ENCODE results near the gene DNAJC16. TPM values are rescaled to one million over a fixed set of nuclear protein-coding genes. Genes with fewer than 3 reads are reported as not detected.

The DNAJC16 gene
- total RNA-seq, 4 donors from 2014 or later = 10.2 to 18.7 (median 13.8) TPM

- no peaks in the 10 kb centered on the region for H3K4me1 ChIP-seq
- no peak for ATAC-seq
- no peaks in the 10 kb centered on the region for H3K27me3 ChIP-seq
- H3K9me3 ChIP-seq = no peaks in the 10 kb centered on the region
- H3K36me3 ChIP-seq = peaks cover 4 to 85% of the 10 kb centered on the region in 2 donors
- H3K4me3 ChIP-seq = no peak overlapping the region
- H3K27ac ChIP-seq = no peak overlapping the region
- WGBS, 2 donors (ENCODE audit: low coverage in 1 of 2) = 73 to 83% methylated on average over 3 to 5 of the region's 6 CpGs
- no peak for TF ChIP-seq EP300 (IDR thresholded peaks at IDR 0.05)
These were observed 23.9 kb downstream of the DNAJC16 start for GRCh38 chr1:15550573-15550972.

GRCh38 chr1:15557008-15557407, 30.4 kb downstream of the DNAJC16 start:
- H3K36me3 ChIP-seq = peaks cover 0 to 57% of the 10 kb centered on the region in 2 donors
- H3K27me3 ChIP-seq = no peaks in the 10 kb centered on the region
- H3K4me3 ChIP-seq = no peak overlapping the region
- 80 to 95% methylated on average over 2 of the region's 2 CpGs for whole genome bisulfite sequencing, 2 donors (ENCODE audit: low coverage in 1 of 2)
- TF ChIP-seq POLR2AphosphoS5 (IDR thresholded peaks at IDR 0.05) = no peak
- TF ChIP-seq CTCF (IDR thresholded peaks at IDR 0.05) = no peak
- no peak for TF ChIP-seq POLR2A (IDR thresholded peaks at IDR 0.05)
- no peak for TF ChIP-seq EP300 (IDR thresholded peaks at IDR 0.05)
- H3K9me3 ChIP-seq = no peaks in the 10 kb centered on the region
- ATAC-seq = no peak
- H3K4me1 ChIP-seq = no peaks in the 10 kb centered on the region
- H3K27ac ChIP-seq = no peak overlapping the region

GRCh38 chr1:15557594-15557993, 30.9 kb downstream of the DNAJC16 start:
- peaks cover 0 to 59% of the 10 kb centered on the region in 2 donors for H3K36me3 ChIP-seq
- no peaks in the 10 kb centered on the region for H3K9me3 ChIP-seq
- H3K27me3 ChIP-seq = no peaks in the 10 kb centered on the region
- no peak overlapping the region for H3K4me3 ChIP-seq
- H3K27ac ChIP-seq = no peak overlapping the region
- no peak for ATAC-seq
- TF ChIP-seq POLR2A (IDR thresholded peaks at IDR 0.05) = no peak
- no peak for TF ChIP-seq POLR2AphosphoS5 (IDR thresholded peaks at IDR 0.05)
- TF ChIP-seq EP300 (IDR thresholded peaks at IDR 0.05) = no peak
- TF ChIP-seq CTCF (IDR thresholded peaks at IDR 0.05) = no peak
- H3K4me1 ChIP-seq = no peaks in the 10 kb centered on the region
- 70 to 96% methylated on average over 1 to 2 of the region's 2 CpGs for WGBS, 2 donors (ENCODE audit: low coverage in 1 of 2)

- TF ChIP-seq CTCF (IDR thresholded peaks at IDR 0.05) (no peak), POLR2A (IDR thresholded peaks at IDR 0.05) (no peak), POLR2AphosphoS5 (IDR thresholded peaks at IDR 0.05) (no peak), EP300 (IDR thresholded peaks at IDR 0.05) (no peak)
- H3K36me3 ChIP-seq = peaks cover 0 to 65% of the 10 kb centered on the region in 2 donors
- H3K4me3 ChIP-seq = no peak overlapping the region
- H3K4me1 ChIP-seq = no peaks in the 10 kb centered on the region
- H3K27me3 ChIP-seq = no peaks in the 10 kb centered on the region
- WGBS, 2 donors (ENCODE audit: low coverage in 1 of 2) = 90% methylated on average over 3 to 4 of the region's 4 CpGs
- no peak overlapping the region for H3K27ac ChIP-seq
- no peaks in the 10 kb centered on the region for H3K9me3 ChIP-seq
- no peak for ATAC-seq
These were observed 31.9 kb downstream of the DNAJC16 start for GRCh38 chr1:15558516-15558915.

- no peak for ATAC-seq
- 83 to 87% methylated on average over 8 to 11 of the region's 12 CpGs for WGBS, 2 donors (ENCODE audit: low coverage in 1 of 2)
- no peaks in the 10 kb centered on the region for H3K27me3 ChIP-seq
- no peak overlapping the region for H3K27ac ChIP-seq
- H3K4me3 ChIP-seq = no peak overlapping the region
- TF ChIP-seq EP300 (IDR thresholded peaks at IDR 0.05) = no peak
- TF ChIP-seq POLR2A (IDR thresholded peaks at IDR 0.05) = no peak
- no peak for TF ChIP-seq POLR2AphosphoS5 (IDR thresholded peaks at IDR 0.05)
- no peak for TF ChIP-seq CTCF (IDR thresholded peaks at IDR 0.05)
- H3K36me3 ChIP-seq = peaks cover 3 to 65% of the 10 kb centered on the region in 2 donors
- no peaks in the 10 kb centered on the region for H3K9me3 ChIP-seq
- no peaks in the 10 kb centered on the region for H3K4me1 ChIP-seq
These were observed 32.7 kb downstream of the DNAJC16 start for GRCh38 chr1:15559189-15559810.
